SK-N-SH treated with all-trans-retinoic acid at 6 μM for 48 hours (cell line): ENCODE results near the gene ARHGAP15.

ENCODE experiments used
- ZNF8 ChIP-seq: fragments of 450-650 bp; formaldehyde crosslinking; IDR thresholded peaks from 2 replicates; pipeline ENCODE4 v1.5.0; 2020; ENCODE audit warnings: mild to moderate bottlenecking, moderate library complexity
- TF ChIP-seq, protein P1 (sequence below): fragments of 250-450 bp; sonication (Bioruptor Pico); IDR thresholded peaks from 2 replicates; pipeline ENCODE4 v1.5.0; 2020; ENCODE audit warnings: mild to moderate bottlenecking, moderate library complexity

DNA sequence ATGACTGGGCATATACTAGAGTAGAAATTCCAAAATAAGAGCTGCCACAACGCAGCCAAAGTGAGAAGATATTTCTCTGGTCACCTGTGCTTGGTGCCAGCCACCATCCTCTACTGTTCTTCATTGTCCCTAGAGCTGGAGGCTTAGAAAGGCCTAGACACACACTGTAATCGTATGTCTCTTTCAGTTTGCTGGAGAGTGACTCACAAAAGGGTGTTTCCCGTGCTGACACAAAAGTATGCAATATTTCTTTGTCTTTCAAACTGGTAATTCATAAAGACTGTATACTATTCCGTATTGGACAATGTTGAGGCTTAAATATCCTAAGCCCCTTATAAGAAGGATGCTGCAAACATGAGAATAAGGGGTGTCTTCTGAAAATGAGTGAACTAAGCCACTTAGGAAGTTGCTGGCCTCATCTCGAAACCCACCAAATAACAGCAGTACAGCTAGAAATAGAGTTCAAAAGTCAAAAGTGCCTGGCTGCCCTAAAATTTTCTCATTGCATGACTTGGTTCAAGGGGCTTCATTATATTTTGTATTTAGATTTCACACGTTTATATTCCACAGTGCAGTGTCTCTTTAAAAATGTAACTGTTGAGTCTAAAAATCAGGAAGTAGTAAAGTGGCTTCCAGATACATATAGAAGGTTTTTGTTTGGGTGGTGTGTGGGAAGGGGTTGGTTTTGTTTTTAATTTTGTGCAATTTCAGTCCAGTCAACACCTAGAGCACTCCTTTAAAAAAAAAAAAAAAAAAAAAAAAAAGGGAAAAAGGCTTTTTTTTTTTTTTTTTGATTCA is 601.1 kb downstream of the ARHGAP15 start:
- TF ChIP-seq, protein P1, sequence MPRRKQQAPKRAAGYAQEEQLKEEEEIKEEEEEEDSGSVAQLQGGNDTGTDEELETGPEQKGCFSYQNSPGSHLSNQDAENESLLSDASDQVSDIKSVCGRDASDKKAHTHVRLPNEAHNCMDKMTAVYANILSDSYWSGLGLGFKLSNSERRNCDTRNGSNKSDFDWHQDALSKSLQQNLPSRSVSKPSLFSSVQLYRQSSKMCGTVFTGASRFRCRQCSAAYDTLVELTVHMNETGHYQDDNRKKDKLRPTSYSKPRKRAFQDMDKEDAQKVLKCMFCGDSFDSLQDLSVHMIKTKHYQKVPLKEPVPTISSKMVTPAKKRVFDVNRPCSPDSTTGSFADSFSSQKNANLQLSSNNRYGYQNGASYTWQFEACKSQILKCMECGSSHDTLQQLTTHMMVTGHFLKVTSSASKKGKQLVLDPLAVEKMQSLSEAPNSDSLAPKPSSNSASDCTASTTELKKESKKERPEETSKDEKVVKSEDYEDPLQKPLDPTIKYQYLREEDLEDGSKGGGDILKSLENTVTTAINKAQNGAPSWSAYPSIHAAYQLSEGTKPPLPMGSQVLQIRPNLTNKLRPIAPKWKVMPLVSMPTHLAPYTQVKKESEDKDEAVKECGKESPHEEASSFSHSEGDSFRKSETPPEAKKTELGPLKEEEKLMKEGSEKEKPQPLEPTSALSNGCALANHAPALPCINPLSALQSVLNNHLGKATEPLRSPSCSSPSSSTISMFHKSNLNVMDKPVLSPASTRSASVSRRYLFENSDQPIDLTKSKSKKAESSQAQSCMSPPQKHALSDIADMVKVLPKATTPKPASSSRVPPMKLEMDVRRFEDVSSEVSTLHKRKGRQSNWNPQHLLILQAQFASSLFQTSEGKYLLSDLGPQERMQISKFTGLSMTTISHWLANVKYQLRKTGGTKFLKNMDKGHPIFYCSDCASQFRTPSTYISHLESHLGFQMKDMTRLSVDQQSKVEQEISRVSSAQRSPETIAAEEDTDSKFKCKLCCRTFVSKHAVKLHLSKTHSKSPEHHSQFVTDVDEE (CRISPR knock-in tag) = no peak
- TF ChIP-seq ZNF8 = no peak
